K562 (cell line): ENCODE results near the gene PPFIA3. TPM values are rescaled to one million over a fixed set of nuclear protein-coding genes. Genes with fewer than 3 reads are reported as not detected.
A peak's percentile ranks its signal among the peaks of the same experiment; 100 is the strongest.

Source experiments
- BDP1 ChIP-seq: IDR thresholded peaks from 3 replicates; pipeline ENCODE4 v1.6.1; 2011; ENCODE audit not compliant: insufficient read length, insufficient read depth
- CEBPZ ChIP-seq: fragments of 150-350 bp; IDR thresholded peaks from 2 replicates; pipeline ENCODE4 v1.6.1; 2014; ENCODE audit warnings: low read depth, mild to moderate bottlenecking, low read length, borderline replicate concordance
- EGR1 ChIP-seq: fragments of 450-650 bp; conservative IDR thresholded peaks from 2 replicates; pipeline ENCODE4 v1.6.1; 2017; ENCODE audit warnings: mild to moderate bottlenecking
- EHMT2 ChIP-seq: fragments of 450-650 bp; IDR thresholded peaks from 2 replicates; pipeline ENCODE4 v1.6.1; 2018; ENCODE audit warnings: antibody characterized with exemption
- GTF3C2 ChIP-seq: IDR thresholded peaks from 3 replicates; pipeline ENCODE4 v1.6.1; 2011; ENCODE audit warnings: borderline replicate concordance, mild to moderate bottlenecking, moderate library complexity; ENCODE audit not compliant: insufficient read length; ENCODE audit errors: extremely low read depth
- ZBTB40 ChIP-seq, 2 experiments: fragments of 450-650 bp in 1 of 2; sonication (generic) in 1 of 2; formaldehyde crosslinking in 1 of 2; IDR thresholded peaks; 2 replicates each; pipeline versions ENCODE4 v1.7.1 to v1.9.0; 2016 to 2022; ENCODE audit warnings: inconsistent platforms in 1 of 2, mild to moderate bottlenecking in 1 of 2, missing genetic modification reagents in 1 of 2
- ZC3H11A ChIP-seq: IDR thresholded peaks from 2 replicates; pipeline ENCODE4 v1.6.1; 2012; ENCODE audit warnings: low read depth, low read length, improper control_type of control experiment
- ZNF347 ChIP-seq: fragments of 450-650 bp; formaldehyde crosslinking; IDR thresholded peaks from 2 replicates; pipeline ENCODE4 v1.4.0; 2020; ENCODE audit warnings: low read depth, mild to moderate bottlenecking, moderate library complexity
- polyA plus RNA-seq, 8 experiments: library from polyadenylated mRNA; depleted of rRNA in 4 of 8; stranded (reverse) in 5 of 8; unstranded in 3 of 8; fragments of >200 nt; fragmentation: Nextera tagmentation in 2 of 8; fragmentation: Illumina TruSeq in 1 of 8; extraction: Ambion mirVana in 2 of 8; extraction: Trizol in 1 of 8; gene quantifications; 2 replicates each; pipeline versions ENCODE4 v1.2.1 to v1.2.3, GENCODE V29; 2011 to 2014; ENCODE audit warnings: inconsistent platforms in 1 of 8, missing spikeins in 1 of 8
- total RNA-seq, 7 experiments: library from RNA; depleted of rRNA in 6 of 7; stranded (reverse); fragments of >200 nt in 6 of 7; fragmentation: Illumina TruSeq in 2 of 7; extraction: Trizol in 2 of 7; gene quantifications; 2 replicates each; pipeline versions ENCODE4 v1.2.1 to v1.2.3, GENCODE V29; 2011 to 2021; ENCODE audit warnings: low replicate concordance in 1 of 7

Gene PPFIA3
- total and polyA plus RNA-seq, 9 of the 15 experiments (the other 6 are each of a cell fraction or from before 2014, with no cell fraction given), result 0.10 to 53.0 (median 17.6) TPM

GRCh38 chr19:49150106-49150943 is 31.0 kb downstream of the PPFIA3 start (continued):
- TF ChIP-seq ZBTB40 (IDR thresholded peaks at IDR 0.05) (no peak; the same call in 1 of the 2 replicates), ZBTB40 (CRISPR knock-in tag; IDR thresholded peaks at IDR 0.05) (no peak), ZNF347 (no peak), BDP1 (no peak), ZC3H11A (no peak), EGR1 (peak; percentile 78), GTF3C2 (no peak), CEBPZ (no peak), EHMT2 (no peak)
